Measurements from ENCODE around the gene MORC1.
"Not testable (repeated sequence)": the region's sequence is repeated elsewhere in the genome, so short reads cannot be mapped to it uniquely, and the experiment has no call there.

MORC1 gene

GRCh38 chr3:109112946-109113760 lies 4.8 kb downstream of the MORC1 start:
- no peak overlapping the region for H3K27ac ChIP-seq
- no peak overlapping the region for H3K4me3 ChIP-seq

- Histone ChIP-seq H3K4me3 (no peak overlapping the region), H3K27ac (no peak overlapping the region)
Observed at GRCh38 chr3:109109574-109109973, 8.4 kb downstream of the MORC1 start.

- no peak overlapping the region for H3K27ac ChIP-seq
Observed at GRCh38 chr3:109098079-109098644, 19.8 kb downstream of the MORC1 start.

GRCh38 chr3:109095166-109095565 lies 22.8 kb downstream of the MORC1 start:
- Histone ChIP-seq H3K27ac (no peak overlapping the region), H3K4me3 (no peak overlapping the region)

More at GRCh38 chr3:109098079-109098644, 19.8 kb downstream of the MORC1 start:
- H3K4me3 ChIP-seq, result no peak overlapping the region

GRCh38 chr3:109093561-109093960 lies 24.4 kb downstream of the MORC1 start:
- no peak overlapping the region for H3K4me3 ChIP-seq
- H3K27ac ChIP-seq, result no peak overlapping the region

- Histone ChIP-seq H3K4me3 (no peak overlapping the region), H3K27ac (no peak overlapping the region)
Observed at GRCh38 chr3:109091846-109092245, 26.1 kb downstream of the MORC1 start.

GRCh38 chr3:109089265-109089664 lies 28.7 kb downstream of the MORC1 start:
- H3K27ac ChIP-seq, result no peak overlapping the region
- H3K4me3 ChIP-seq, result no peak overlapping the region

GRCh38 chr3:109081746-109082510 lies 36.0 kb downstream of the MORC1 start:
- H3K27ac ChIP-seq, result no peak overlapping the region

GRCh38 chr3:109080090-109080489 lies 37.8 kb downstream of the MORC1 start:
- not testable (repeated sequence) for H3K27ac ChIP-seq

More at GRCh38 chr3:109081746-109082510, 36.0 kb downstream of the MORC1 start:
- H3K4me3 ChIP-seq, result no peak overlapping the region

GRCh38 chr3:109073116-109073515 lies 44.8 kb downstream of the MORC1 start:
- H3K27ac ChIP-seq, result no peak overlapping the region
- no peak overlapping the region for H3K4me3 ChIP-seq

More at GRCh38 chr3:109080090-109080489, 37.8 kb downstream of the MORC1 start:
- not testable (repeated sequence) for H3K4me3 ChIP-seq

GRCh38 chr3:109072194-109072593 lies 45.7 kb downstream of the MORC1 start:
- no peak overlapping the region for H3K27ac ChIP-seq
- H3K4me3 ChIP-seq, result no peak overlapping the region

- no peak overlapping the region for H3K27ac ChIP-seq
- H3K4me3 ChIP-seq, result no peak overlapping the region
Observed at GRCh38 chr3:109071350-109072142, 46.4 kb downstream of the MORC1 start.

GRCh38 chr3:109070211-109070610 lies 47.7 kb downstream of the MORC1 start:
- Histone ChIP-seq H3K27ac (no peak overlapping the region), H3K4me3 (no peak overlapping the region)

- Histone ChIP-seq H3K27ac (no peak overlapping the region), H3K4me3 (no peak overlapping the region)
Observed at GRCh38 chr3:109066864-109067263, 51.1 kb downstream of the MORC1 start.

- H3K4me3 ChIP-seq, result no peak overlapping the region
- no peak overlapping the region for H3K27ac ChIP-seq
Observed at GRCh38 chr3:109059264-109059663, 58.7 kb downstream of the MORC1 start.

GRCh38 chr3:109057616-109058015 lies 60.3 kb downstream of the MORC1 start:
- Histone ChIP-seq H3K4me3 (no peak overlapping the region), H3K27ac (no peak overlapping the region)

GRCh38 chr3:109057056-109057455 lies 60.9 kb downstream of the MORC1 start:
- no peak overlapping the region for H3K4me3 ChIP-seq
- no peak overlapping the region for H3K27ac ChIP-seq

- no peak overlapping the region for H3K27ac ChIP-seq
Observed at GRCh38 chr3:109050591-109051167, 67.3 kb downstream of the MORC1 start.

GRCh38 chr3:109047366-109047765 lies 70.6 kb downstream of the MORC1 start:
- H3K4me3 ChIP-seq, result no peak overlapping the region
- no peak overlapping the region for H3K27ac ChIP-seq

More at GRCh38 chr3:109050591-109051167, 67.3 kb downstream of the MORC1 start:
- H3K4me3 ChIP-seq, result no peak overlapping the region
